Measurements from ENCODE around the gene HSDL1. TPM values are rescaled to one million over a fixed set of nuclear protein-coding genes. Genes with fewer than 3 reads are reported as not detected.
A peak's percentile ranks its signal among the peaks of the same experiment; 100 is the strongest.

The HSDL1 gene
- total RNA-seq, 1 experiment from 2014 or later, result 34.2 TPM

DNA sequence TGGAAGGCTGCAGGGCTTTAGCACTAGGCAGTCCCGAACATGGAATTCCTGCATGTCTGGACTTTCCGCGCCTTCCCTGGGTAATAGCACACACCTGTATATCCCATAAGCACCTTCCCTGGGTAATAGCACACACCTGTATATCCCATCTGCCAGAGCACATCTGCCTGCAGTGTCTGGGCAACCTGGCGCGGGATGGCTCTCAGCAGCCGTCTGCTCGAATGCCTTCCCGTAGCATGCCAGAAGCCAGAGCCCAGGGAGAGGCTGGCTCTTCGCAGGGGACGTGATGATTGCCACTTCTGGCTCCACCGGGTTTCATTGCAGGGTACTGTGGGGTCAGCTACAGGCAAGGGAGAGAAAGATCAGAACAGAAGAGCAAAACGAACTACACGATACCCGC is 49.5 kb downstream of the HSDL1 start:
- H2AFZ ChIP-seq (ENCODE audit: low read length), result no peak overlapping the region
- DNase-seq, result no peak
- H3K36me3 Mint-ChIP-seq (ENCODE audit: insufficient read depth in 1 of 3, low read depth in 3 of 3), result peaks cover 13 to 72% (median 61%) of the 10 kb centered on the region in 3 experiments; a peak in 6 of 7 replicates
- H4K91ac ChIP-seq (ENCODE audit: insufficient read length, low read depth, low read length), result no peak overlapping the region
- no peak overlapping the region for H3K4me3 Mint-ChIP-seq
- peaks cover 2% of the 10 kb centered on the region for H3K79me1 ChIP-seq (ENCODE audit: insufficient read depth, low read depth, low read length, poor library complexity, severe bottlenecking)
- no peaks in the 10 kb centered on the region for H3K9me3 ChIP-seq (ENCODE audit: control insufficient read depth, low read depth, low read length)
- H3K27me3 ChIP-seq (ENCODE audit: insufficient read depth, low read length), result no peaks in the 10 kb centered on the region
- no peak overlapping the region for H2BK120ac ChIP-seq (ENCODE audit: low read depth, low read length, poor library complexity, severe bottlenecking)
- no peaks in the 10 kb centered on the region for H3K79me2 ChIP-seq (ENCODE audit: insufficient read depth, low read length)
- H4K8ac ChIP-seq (replicated peaks; ENCODE audit: insufficient read length, low read depth, low read length), result no peak overlapping the region
- H4K20me1 ChIP-seq (ENCODE audit: control insufficient read depth, insufficient read depth, insufficient read length), result peaks cover 2% of the 10 kb centered on the region
- no peak overlapping the region for H2AK5ac ChIP-seq (ENCODE audit: insufficient read length, low read length)
- H2BK5ac ChIP-seq (ENCODE audit: insufficient read length, low read length), result no peak overlapping the region
- no peak overlapping the region for H4K5ac ChIP-seq (ENCODE audit: insufficient read length, low read depth, low read length)
- TF ChIP-seq, protein P1, sequence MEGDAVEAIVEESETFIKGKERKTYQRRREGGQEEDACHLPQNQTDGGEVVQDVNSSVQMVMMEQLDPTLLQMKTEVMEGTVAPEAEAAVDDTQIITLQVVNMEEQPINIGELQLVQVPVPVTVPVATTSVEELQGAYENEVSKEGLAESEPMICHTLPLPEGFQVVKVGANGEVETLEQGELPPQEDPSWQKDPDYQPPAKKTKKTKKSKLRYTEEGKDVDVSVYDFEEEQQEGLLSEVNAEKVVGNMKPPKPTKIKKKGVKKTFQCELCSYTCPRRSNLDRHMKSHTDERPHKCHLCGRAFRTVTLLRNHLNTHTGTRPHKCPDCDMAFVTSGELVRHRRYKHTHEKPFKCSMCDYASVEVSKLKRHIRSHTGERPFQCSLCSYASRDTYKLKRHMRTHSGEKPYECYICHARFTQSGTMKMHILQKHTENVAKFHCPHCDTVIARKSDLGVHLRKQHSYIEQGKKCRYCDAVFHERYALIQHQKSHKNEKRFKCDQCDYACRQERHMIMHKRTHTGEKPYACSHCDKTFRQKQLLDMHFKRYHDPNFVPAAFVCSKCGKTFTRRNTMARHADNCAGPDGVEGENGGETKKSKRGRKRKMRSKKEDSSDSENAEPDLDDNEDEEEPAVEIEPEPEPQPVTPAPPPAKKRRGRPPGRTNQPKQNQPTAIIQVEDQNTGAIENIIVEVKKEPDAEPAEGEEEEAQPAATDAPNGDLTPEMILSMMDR (conservative IDR thresholded peaks at IDR 0.05), result no peak
- no peak overlapping the region for H3K14ac ChIP-seq (ENCODE audit: insufficient read depth, low read length)
- no peak overlapping the region for H3T11ph ChIP-seq (ENCODE audit: low read length)
- H3K56ac ChIP-seq (ENCODE audit: insufficient read length, low read depth, low read length), result no peak overlapping the region
- H3K4me1 Mint-ChIP-seq, result no peaks in the 10 kb centered on the region
- no peak overlapping the region for H3K23ac ChIP-seq (ENCODE audit: insufficient read length, low read depth, low read length)
- WGBS (ENCODE audit: extremely low coverage, insufficient read length, low lambda C conversion rate), result no CpG with 5 or more reads among the region's 14 CpGs
- H3K27ac ChIP-seq (ENCODE audit: insufficient read length, low read depth, low read length), result no peak overlapping the region
- no peak overlapping the region for H2BK12ac ChIP-seq (ENCODE audit: insufficient read length, low read depth, low read length)
- no peak overlapping the region for H2BK15ac ChIP-seq (ENCODE audit: low read depth, low read length)
- H3K4ac ChIP-seq (ENCODE audit: low read depth, low read length), result no peak overlapping the region
- no peak overlapping the region for H3K4me2 ChIP-seq (ENCODE audit: insufficient read depth, insufficient read length, low read length)
- H3K18ac ChIP-seq (ENCODE audit: insufficient read length, low read depth, low read length), result no peak overlapping the region
- H3K9me3 Mint-ChIP-seq, result no peaks in the 10 kb centered on the region
- H3K23me2 ChIP-seq (ENCODE audit: insufficient read length, low read depth, low read length, poor library complexity, severe bottlenecking), result no peaks in the 10 kb centered on the region
- no peak overlapping the region for H3K9ac ChIP-seq (ENCODE audit: extremely low read depth, insufficient read length, low read length)
- no peaks in the 10 kb centered on the region for H3K4me1 ChIP-seq (ENCODE audit: insufficient read depth, low read length)
- no peak overlapping the region for H2BK20ac ChIP-seq (ENCODE audit: low read depth, low read length, poor library complexity, severe bottlenecking)
- peak overlapping the region in 1 of 3 experiments; percentile 57; a peak in 1 of 7 replicates for H3K27ac Mint-ChIP-seq
- no peaks in the 10 kb centered on the region for H3K27me3 Mint-ChIP-seq (ENCODE audit: low read depth)

Data from H9 (cell line).